ENCODE data around the gene FAM83F.
"Not testable (repeated sequence)": the region's sequence is repeated elsewhere in the genome, so short reads cannot be mapped to it uniquely, and the experiment has no call there.

FAM83F gene

DNA sequence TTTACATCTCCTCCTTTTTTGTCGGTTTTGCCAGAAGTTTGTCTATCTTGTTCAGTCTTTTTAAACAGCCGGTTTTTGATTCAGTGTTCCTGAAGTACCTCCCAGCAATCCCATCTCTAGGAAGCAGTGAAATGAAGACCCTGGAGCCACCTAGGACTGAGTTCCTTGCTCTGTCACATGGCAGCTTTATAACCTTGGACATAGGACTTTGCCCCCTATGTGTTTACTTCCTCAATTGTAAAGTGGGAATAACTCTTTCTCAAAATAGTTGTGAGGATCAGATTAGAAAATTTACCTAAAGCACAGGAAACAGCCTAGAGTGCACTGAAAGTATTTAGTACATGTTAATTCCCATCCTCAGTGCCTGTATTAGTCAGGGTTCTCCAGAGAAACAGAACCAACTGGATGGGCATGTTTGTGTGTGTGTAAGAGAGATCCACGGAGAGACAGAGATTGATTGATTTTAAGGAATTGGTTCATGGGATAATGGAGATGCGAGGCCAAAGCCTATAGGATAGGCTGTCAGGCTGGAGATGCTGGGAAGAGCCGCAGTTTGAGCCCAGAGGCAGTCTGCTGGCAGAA lies 20.0 kb downstream of the FAM83F start:
- DNase-seq (ENCODE audit: low read depth, low spot score), result no peak

DNA sequence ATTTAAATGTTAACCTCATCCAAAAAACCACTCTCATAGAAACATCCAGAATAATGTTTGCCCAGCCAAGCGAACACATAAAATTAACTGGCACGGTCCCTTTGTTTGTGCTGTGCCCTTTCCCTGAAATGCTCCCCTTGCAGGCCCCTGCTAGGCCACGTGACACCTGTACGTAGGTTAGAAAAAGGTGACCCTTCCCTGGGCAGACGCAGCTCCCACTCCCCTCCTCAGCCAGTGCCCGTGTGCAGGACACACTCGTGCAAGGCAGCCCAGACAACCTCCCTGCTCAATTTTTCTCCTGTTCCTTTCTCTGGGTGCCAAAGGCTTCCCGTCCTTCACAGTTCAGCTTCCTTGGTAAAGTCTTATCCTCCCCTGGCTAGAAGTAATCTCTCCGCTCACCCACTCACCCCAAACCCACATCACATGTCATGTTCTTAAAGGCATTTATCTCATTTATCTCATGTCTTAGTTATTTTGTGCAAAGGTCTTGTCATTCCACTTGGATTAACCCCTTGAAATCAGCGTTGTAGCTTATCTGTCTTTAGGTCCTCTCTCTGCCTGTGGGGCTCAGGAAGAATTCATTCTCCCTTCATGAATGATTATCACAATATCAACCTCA lies 20.7 kb downstream of the FAM83F start:
- DNase-seq (ENCODE audit: low read depth, low spot score), result no peak

DNA sequence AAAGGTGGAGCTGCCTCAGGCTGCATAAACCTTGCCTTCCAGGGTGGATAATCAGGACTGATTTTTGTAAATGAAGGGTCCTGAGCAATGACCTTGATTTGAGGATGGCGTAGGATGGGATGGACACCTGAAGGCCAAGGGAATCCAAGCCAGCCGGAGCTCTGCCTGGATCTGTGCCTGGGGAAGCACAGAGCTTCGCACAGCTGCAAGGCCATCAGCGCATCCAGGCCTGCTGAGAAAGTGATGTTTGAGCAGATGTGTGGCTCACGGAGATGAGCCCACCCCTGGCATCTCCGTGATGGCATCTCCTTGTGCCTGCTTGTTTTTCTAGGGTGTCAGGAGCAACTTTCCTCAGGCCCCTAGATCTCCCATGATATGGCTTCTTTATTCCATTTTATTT lies 23.3 kb downstream of the FAM83F start:
- no peak for DNase-seq (ENCODE audit: low read depth, low spot score)

DNA sequence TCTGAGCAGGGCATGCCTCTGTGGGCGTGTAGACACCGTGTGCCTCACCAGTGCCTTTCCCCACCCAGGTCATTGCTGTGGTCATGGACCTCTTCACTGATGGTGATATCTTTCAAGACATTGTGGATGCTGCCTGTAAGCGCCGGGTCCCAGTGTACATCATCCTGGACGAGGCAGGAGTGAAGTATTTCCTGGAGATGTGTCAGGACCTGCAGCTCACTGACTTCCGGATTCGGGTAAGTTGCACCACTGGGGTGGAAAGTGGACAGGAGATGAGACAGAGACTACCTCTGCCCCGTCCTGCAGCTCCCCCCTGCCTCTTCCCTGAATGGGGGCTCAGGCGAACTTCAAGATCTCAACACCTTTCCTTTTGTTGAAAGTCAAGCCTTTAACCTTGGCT lies 24.3 kb downstream of the FAM83F start:
- no peak for DNase-seq (ENCODE audit: low read depth, low spot score)

DNA sequence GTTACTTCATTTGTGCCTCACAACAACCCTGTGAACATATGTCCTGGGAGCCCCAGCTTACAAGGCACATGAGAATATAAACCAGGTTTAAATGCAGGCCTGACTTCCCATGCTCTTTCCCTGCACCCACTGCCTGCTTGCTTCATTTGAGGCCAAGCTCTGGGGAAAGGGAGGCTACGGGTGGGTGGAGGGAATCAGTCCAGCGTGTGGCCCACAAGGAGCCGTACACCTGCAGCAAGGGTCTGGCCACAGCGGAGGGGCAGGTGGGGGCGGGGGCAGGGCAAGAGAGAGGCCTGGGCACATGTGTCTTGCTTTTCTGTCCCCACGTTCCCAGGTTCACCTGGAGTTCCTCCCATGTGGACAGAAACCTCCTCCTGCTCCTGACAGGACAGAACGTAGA lies 26.2 kb downstream of the FAM83F start:
- no peak for DNase-seq (ENCODE audit: low read depth, low spot score)

DNA sequence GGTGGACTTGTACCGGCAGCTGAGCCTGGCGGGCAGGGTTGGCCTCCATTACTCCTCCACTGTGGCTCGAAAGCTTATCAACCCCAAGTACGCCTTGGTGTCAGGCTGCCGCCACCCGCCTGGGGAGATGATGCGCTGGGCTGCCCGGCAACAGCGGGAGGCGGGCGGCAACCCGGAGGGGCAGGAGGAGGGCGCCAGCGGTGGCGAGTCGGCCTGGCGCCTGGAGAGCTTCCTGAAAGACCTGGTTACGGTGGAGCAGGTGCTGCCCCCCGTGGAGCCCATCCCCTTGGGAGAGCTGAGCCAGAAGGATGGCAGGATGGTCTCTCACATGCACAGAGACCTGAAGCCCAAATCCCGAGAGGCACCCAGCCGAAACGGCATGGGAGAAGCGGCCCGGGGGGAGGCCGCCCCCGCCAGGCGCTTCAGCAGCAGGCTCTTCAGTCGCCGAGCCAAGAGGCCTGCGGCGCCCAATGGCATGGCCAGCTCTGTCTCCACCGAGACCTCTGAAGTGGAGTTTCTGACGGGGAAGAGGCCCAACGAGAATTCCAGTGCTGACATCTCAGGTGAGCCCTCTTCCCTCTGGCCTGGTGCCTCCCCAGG lies 26.7 kb downstream of the FAM83F start:
- no peak for DNase-seq (ENCODE audit: low read depth, low spot score)

DNA sequence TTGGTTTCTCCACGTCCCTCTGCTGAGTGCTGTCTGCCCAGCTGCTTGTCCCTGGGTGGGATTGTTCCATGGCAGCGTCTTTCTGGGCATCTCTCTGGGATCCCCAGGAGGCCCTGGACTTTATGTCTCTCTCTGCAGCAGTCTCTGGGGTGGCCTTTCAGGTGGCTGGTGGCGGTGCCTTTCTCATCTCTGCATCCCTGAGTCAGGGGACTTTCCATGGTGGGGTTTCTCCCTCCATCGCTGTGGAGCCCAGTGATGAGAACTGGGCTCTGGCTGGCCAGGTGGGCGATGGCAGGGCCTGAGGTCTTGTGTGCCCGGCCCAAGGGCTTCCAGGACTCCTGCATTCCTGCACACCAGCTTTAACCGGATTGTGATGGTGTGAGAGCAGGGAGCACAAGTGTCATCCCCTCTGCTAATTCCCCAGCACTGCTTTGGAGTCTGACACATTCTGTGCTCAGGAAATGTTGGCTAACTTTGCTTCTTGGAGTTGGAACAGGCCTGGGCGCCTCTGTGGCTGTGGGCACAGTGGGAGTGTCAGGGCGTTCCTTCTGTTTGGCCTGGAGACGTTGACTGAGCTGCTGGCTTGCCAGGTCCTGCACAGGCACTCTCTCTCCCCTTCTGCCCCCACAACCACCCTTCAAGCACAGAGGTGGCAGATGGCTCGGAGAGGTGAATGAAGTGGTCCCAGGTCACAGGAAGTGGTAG lies 27.9 kb downstream of the FAM83F start:
- no peak for DNase-seq (ENCODE audit: low read depth, low spot score)

DNA sequence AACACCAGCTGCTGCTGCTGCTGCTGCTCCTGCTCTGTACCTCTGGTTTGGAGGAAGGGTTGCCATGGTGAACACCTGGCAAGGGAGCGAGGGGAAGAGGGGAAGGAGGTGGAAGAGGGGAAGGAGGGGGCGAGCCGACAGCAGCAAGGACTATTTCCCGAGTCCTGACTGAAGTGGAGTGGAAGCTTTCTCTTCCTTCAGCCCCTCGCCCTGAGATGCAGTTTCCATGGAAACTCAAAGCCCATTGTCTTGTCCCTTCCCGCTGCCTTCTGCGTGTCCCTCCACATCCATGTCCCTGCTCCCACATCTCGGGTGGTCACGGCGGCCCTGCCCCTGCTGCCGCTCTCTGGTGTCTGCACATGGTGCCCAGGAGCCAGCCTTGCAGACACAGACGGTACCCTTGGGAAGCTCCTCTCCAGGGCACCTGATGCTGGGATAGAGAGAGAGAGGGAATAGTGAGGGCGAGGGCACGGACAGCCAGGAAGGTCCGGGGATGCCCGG lies 28.6 kb downstream of the FAM83F start:
- DNase-seq (ENCODE audit: low read depth, low spot score), result no peak

DNA sequence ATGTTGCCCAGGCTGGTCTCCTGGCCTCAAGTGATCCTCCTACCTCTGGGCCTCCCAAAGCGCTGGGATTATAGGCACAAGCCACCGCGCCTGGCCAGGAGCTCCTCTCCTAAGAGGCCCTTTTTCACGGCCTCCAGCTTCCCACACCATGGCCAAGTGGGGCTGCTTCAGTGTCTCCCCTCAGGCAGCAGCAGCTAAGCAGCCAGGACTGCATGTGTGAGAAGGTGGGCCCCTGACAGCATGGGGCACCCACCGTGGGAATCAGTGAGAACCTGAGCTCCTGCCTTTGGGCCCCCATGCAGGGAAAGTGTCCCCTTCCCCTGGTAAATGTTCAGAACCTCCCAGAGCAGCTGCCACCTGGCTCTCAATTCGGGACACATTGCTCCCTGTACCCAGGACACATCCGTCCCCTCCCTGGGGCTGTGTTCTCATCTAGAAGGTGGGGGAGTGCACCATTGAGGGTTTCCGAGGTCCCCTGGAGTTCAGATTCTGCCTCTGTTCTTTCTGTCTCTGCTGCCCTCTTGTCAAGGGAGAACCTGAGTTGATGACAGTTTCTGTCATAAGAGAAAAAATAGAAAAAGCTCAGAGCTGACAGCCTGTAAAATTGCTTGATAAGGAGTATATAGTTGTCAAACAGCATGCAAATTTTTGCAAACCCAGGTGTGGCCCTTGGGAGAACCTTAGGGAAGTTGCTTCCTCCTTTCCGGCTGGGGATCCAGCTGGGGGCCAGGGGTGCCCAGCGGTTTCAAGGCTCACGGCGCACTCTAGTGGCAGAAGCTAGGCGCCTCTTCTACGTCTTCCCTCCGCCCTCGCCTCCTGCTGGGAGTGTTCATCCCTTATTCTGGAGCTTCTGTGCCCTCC lies 29.7 kb downstream of the FAM83F start:
- peak; percentile 78 for DNase-seq (ENCODE audit: low read depth, low spot score)

DNA sequence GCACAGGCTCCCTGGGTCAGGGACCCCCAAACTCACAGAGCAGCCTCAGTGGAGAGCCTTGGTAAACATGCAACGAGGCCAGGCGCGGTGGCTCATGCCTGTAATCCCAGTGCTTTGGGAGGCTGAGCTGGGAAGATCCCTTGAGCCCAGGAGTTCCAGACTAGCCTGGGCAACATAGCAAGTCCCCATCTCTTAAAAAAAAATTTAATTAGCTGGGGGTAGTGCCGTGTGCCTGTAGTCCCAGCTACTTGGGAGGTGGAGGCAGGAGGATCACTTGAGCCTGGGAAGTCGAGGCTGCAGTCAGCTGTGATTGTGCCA lies 30.3 kb downstream of the FAM83F start:
- DNase-seq (ENCODE audit: low read depth, low spot score), result not testable (repeated sequence)

DNA sequence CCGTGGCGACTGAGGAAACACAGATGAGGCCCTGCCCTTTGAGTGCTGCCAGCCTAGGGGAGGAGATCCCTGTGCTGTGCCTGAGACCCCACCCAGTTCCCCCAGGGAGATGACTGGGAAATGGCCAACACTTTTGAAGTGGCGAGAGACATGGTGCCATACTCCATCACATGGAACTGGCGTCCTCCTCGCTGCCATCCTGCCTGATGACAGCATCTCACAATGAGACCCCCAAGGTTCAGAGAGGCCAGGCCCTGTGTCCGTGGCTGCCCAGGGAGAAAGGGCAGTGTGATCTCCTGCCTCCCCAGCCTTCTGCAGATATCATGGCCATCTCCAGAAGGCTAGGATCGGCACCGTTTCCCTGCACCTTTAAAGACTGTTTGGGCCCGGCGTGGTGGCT lies 31.1 kb downstream of the FAM83F start:
- DNase-seq (ENCODE audit: low read depth, low spot score), result no peak

DNA sequence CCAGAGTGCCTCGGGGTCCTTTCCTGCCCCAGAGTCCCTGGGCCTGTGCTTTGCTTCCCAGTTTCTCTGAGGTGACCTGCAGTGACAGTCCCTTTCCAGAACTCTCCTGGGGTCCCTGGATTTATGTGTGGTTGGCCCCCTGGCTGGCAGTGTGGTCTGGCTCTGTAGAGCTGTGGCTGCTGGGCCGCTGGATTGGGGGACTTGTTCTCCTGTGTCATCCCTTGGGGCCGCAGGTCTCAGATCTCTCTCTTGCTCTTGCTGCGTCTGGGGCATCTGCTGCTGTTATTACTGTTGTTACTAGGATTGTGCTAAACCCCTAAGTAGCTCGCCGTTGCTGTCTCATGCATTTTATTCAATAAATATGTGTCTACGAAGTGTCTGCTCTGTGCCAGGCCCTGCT lies 31.9 kb downstream of the FAM83F start:
- no peak for DNase-seq (ENCODE audit: low read depth, low spot score)

DNA sequence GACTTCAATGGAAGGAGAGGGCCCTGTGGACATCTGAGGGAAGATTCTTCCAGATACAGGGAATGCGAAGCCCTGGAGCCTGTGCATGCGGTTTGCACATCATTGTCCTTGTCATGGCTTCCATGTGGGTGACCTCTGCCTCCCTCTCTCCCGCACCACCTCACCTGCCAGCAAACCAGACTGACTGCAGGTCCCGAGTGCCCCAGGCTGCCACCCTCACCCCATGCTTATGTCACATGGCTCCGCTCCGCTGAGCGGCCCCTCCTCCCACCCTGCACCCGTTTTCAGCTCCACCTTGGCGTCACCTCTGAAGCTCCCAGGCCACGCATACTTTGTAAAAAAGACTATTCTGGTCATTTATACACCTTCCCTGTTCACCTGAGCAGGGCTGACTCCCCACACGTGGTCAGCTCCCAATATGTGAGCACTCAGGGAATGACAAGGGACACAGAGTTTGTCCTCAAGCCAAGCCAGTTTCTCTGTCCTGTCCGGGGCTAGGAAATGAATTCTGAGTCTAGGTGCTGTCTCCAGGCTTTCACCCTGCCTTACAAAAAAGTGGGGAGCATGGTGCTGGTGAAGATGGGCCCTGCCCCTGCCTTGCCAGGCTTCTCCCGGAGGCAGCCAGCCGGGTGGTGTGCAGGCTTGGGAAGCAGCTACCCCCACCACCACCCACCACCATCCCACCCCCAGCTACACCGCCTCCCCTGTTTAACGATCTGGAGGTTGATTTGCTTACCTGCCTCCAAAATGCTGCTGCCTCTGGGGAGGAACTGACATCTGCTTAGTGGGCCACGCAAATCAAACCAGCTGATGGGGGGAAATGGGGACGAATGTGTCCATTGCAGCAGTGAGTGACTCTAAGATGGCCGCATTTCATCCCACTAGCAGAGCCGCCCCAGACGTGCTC lies 32.7 kb downstream of the FAM83F start:
- no peak for DNase-seq (ENCODE audit: low read depth, low spot score)

DNA sequence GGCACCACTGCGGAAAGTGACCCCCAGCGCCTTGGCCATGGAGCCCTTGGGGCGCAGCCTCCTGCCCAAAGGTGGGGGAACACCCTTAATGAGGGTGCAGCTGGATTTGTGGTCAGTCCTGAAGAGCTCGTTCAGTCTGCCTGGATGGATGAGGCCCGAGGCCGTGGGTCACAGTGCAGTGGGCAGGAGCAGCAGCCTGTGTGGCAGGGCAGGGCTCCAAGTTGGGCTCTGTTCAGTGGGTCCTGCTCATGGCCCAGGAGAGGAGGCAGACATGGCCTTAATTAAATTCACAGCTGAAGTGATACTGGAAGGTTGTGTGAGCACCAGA lies 33.3 kb downstream of the FAM83F start:
- no peak for DNase-seq (ENCODE audit: low read depth, low spot score)

DNA sequence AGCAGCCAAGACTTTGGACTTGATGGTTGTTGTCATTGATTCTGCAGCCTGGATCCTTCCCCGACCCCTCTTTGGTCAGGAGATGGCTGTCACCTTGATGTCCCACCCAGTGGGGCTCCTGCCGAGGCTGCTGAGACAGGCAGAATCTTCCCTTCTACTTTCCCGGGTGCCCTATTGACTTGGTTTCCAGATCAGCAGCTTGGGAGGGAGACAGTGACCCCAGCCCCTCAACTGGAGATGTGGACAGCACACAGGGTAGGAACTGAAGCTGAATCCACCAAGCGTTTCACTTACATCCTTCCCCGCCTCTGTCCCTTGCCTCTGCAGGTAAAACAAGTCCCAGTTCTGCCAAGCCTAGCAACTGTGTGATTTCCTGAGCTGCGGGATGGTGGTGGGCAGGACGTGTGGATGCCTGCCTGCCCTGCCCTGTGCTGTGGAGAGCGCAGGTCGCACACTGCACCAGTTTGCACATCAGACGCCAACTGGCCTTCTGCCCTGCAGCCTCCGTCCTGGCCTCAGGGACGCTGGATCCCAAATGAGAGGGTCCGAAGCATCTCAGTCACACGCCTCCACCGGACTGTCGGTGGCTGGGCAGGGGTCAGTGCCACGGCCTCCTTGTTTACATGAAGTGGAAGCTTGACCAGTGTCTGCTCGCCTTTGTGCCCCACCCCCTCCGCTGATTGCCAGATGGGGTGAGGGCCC lies 34.6 kb downstream of the FAM83F start:
- DNase-seq (ENCODE audit: low read depth, low spot score), result no peak

DNA sequence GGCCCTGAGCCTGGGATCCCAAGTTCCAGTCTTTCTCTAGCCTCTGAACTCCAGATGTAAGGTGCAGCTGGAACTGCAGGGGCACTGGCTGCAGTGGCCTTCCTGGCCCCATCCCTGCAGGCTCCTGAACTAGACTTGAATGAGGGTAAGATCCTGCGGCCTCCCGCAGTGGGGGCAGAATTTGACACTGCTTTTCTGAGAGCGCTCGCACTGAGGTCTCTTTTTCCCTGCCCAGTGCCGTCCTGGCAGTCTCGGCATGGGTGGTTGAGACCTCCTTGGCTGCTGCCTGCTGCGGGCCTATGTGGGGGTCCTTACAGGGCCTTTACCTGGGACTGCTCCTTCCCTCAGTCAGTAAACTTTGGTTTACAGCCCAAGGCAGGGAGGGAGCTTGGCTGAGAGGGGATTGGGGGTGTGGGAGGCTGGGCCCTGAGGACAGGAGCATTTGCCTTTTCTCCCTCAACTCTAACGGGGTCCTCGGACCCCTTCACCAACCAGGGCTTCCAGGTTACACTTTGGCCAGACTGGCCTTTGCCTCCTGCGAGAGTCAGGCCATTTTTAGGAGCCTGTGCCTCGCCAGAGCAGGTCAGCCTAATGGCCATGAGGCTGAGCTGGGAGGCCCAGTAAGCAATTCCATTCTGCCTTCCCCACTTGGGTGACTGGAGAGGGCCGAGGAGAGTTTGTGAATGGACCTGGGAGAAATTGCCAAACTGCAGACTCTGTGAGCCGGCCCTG lies 35.4 kb downstream of the FAM83F start:
- no peak for DNase-seq (ENCODE audit: low read depth, low spot score)

DNA sequence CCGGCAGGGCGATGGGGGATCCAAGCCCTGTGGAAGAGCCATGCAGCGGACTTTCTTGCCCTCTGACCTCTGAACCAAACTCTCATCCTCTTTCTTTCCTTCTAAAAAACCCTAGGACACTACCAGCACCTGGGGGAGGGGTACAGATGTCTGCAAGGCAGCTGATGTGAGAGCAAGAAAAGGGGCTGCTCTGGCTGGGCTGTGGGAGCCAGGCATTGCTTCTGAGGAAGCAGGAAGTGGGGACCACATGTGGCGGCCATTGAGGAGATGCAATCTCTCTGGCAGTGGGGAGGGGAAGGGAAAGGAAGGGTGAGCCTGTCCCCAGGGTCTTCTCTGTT lies 36.0 kb downstream of the FAM83F start:
- DNase-seq (ENCODE audit: low read depth, low spot score), result no peak

DNA sequence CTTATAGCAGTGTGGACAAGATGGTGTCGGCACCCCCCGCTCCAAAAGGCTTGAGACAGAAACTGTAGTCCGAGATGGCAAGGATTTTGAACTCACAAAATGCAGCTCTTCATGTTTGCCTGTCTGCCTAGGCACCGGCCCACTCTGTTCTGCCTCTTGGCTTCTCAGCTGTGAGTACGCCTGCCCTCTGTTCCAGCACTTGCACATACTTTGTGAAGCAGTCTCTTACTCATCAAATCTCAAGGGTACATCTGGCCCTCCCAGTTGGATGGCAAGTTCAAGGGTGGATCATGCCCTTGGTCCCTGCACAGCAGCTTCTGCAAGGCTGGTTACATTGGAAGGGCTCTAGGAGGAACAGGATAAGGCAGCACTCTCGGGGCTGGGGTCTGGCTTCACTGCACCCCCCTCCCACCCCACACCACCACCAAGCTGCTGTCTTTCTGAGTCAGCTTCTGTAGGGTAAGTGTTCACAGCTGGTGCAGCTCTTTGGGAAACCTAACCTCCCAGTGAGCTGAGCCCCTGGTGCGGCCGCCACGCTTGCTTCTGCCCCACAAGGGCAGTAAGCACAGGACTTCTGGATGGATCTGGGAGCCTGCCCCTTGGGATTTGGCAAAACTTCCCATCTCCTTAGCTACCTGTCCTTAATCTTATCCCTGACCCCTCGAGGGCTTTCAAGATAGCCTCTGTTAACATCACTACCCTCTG lies 37.2 kb downstream of the FAM83F start:
- DNase-seq (ENCODE audit: low read depth, low spot score), result no peak

All from astrocyte of the hippocampus (primary cell).